ENCODE measurements around the gene LIPH.

GRCh38 chr3:185594073-185594472 lies 41.7 kb upstream of the LIPH start:
- no peak for TF ChIP-seq CTCF (IDR thresholded peaks at IDR 0.05)
- TF ChIP-seq EZH2phosphoT487 (IDR thresholded peaks at IDR 0.05) = no peak
